ENCODE data around the gene HES1. TPM values are rescaled to one million over a fixed set of nuclear protein-coding genes. Genes with fewer than 3 reads are reported as not detected.

The HES1 gene
- total and polyA plus RNA-seq, 9 of the 15 experiments (the other 6 are each of a cell fraction or from before 2014, with no cell fraction given): 3.4 to 37.0 (median 19.3) TPM

GRCh38 chr3:194154346-194154745 is 18.4 kb downstream of the HES1 start:
- in situ Hi-C loops (cut with MboI): no loop called here
- BruUV-seq (replicated peaks): no TSS peak
- H3K36me3 ChIP-seq (ENCODE audit: control insufficient read depth, insufficient read depth, low read length): no peaks in the 10 kb centered on the region
- WGBS (ENCODE audit: insufficient coverage, low coverage, missing lambda C conversion rate): 70% methylated on average over 6 of the region's 6 CpGs
- POLR2A ChIA-PET: interaction anchor here (0.7 to 2.3 kb wide), 4 partner anchors 13 to 21 kb away, joined by 3 to 10 read pairs (median 4); no protein-coding TSS in a partner anchor
- CTCF ChIA-PET (ENCODE audit: low intra/inter-chr PET ratio): no interaction called here
- H3K9ac ChIP-seq (ENCODE audit: insufficient read depth in 1 of 2, low read depth in 2 of 2, low read length in 2 of 2): no peak overlapping the region
- DNase-seq (ENCODE audit: extremely low read depth in 1 of 4, low spot score in 3 of 4) (no peak), ATAC-seq (no peak), FAIRE-seq (no peak)
- H3K4me3 ChIP-seq: no peak overlapping the region
- no peaks in the 10 kb centered on the region for H3K79me2 ChIP-seq (ENCODE audit: control insufficient read depth, insufficient read depth, low read length)
- H3K27ac ChIP-seq (ENCODE audit: extremely low read depth, low read depth, low read length): no peak overlapping the region
- H3K4me2 ChIP-seq (ENCODE audit: insufficient read depth, low read length): no peak overlapping the region
- intact Hi-C loops (cut with micrococcal nuclease): no loop called here
- 0 out of 2 replicates have a peak overlapping the region, but pooled peaks have one; percentile 8 for H2AFZ ChIP-seq (ENCODE audit: low read depth, low read length)
- no peaks in the 10 kb centered on the region for H3K9me1 ChIP-seq (ENCODE audit: control insufficient read depth, insufficient read depth, low read length)
- no peaks in the 10 kb centered on the region for H4K20me1 ChIP-seq (replicated peaks; ENCODE audit: control insufficient read depth, insufficient read depth, low read length)
- H3K9me3 ChIP-seq (replicated peaks; ENCODE audit: control insufficient read depth, insufficient read depth, low read depth, low read length): no peaks in the 10 kb centered on the region
- no peaks in the 10 kb centered on the region for H3K27me3 ChIP-seq (ENCODE audit: control insufficient read depth in 2 of 2, insufficient read depth in 2 of 2, low read length in 2 of 2)
- peaks cover 8 to 9% of the 10 kb centered on the region in 2 experiments for H3K4me1 ChIP-seq (replicated peaks in 1 of 2; ENCODE audit: control insufficient read depth in 2 of 2, insufficient read depth in 2 of 2, low read length in 2 of 2)
- TF ChIP-seq ETV6 (IDR thresholded peaks at IDR 0.05; ENCODE audit: borderline replicate concordance in 1 of 2, low read depth in 2 of 2, low read length in 1 of 2) (no peak), ETV6 (CRISPR knock-in tag; IDR thresholded peaks at IDR 0.05; ENCODE audit: borderline replicate concordance) (no peak), ZNF655 (CRISPR knock-in tag; IDR thresholded peaks at IDR 0.05) (no peak), BHLHE40 (IDR thresholded peaks at IDR 0.05; ENCODE audit: low read length) (no peak), SMAD1 (IDR thresholded peaks at IDR 0.05; ENCODE audit: low read depth, low read length, partially characterized antibody) (no peak), ZBTB17 (CRISPR knock-in tag; IDR thresholded peaks at IDR 0.05) (no peak), ZNF609 (CRISPR knock-in tag; IDR thresholded peaks at IDR 0.05; ENCODE audit: borderline replicate concordance) (no peak), CUX1 (CRISPR knock-in tag; IDR thresholded peaks at IDR 0.05) (no peak), DDX20 (tag; IDR thresholded peaks at IDR 0.05; ENCODE audit: low read depth) (no peak), HMBOX1 (IDR thresholded peaks at IDR 0.05) (no peak)
